GM20000 (cell line): Measurements from ENCODE around the gene MDFI.

ENCODE experiments used
- DNase-seq: peaks from one replicate; pipeline ENCODE4 v3.0.0; 2012; ENCODE audit warnings: low spot score
- TF ChIP-seq, protein P1 (sequence below): IDR thresholded peaks from 2 replicates; pipeline ENCODE4 v1.5.1; 2012; ENCODE audit warnings: mild to moderate bottlenecking, control low read depth; ENCODE audit errors: extremely low read depth, missing control alignments

The MDFI gene

GRCh38 chr6:41680182-41680965 lies 42.1 kb downstream of the MDFI start:
- TF ChIP-seq, protein P1, sequence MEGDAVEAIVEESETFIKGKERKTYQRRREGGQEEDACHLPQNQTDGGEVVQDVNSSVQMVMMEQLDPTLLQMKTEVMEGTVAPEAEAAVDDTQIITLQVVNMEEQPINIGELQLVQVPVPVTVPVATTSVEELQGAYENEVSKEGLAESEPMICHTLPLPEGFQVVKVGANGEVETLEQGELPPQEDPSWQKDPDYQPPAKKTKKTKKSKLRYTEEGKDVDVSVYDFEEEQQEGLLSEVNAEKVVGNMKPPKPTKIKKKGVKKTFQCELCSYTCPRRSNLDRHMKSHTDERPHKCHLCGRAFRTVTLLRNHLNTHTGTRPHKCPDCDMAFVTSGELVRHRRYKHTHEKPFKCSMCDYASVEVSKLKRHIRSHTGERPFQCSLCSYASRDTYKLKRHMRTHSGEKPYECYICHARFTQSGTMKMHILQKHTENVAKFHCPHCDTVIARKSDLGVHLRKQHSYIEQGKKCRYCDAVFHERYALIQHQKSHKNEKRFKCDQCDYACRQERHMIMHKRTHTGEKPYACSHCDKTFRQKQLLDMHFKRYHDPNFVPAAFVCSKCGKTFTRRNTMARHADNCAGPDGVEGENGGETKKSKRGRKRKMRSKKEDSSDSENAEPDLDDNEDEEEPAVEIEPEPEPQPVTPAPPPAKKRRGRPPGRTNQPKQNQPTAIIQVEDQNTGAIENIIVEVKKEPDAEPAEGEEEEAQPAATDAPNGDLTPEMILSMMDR = no peak

DNA sequence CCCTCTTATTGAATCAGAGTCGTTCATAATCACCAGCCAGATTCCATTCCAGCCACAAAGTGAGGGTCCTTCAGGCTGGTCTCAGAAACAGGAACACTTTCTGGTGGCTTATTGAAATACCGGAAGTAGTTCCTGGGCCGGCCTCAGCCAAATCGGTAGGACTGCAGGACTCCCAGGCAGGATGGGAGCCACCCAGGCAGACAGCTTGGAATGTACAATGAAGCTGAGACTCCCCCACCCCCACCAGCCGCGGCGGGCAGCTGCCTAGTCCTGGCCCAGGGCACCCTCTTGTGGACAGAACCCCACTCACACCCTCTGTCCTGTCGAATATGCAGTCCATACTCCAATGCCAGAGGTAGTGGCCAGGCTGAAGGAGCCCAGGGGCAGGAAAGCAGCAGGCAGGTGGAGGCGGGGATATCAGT lies 43.8 kb downstream of the MDFI start:
- TF ChIP-seq, protein P1 = peak; percentile 83
- peak; percentile 91 for DNase-seq

More at GRCh38 chr6:41680182-41680965, 42.1 kb downstream of the MDFI start:
- DNase-seq = no peak

GRCh38 chr6:41682497-41683272 lies 44.4 kb downstream of the MDFI start:
- TF ChIP-seq, protein P1 = no peak
- DNase-seq = peak; percentile 42

- DNase-seq = no peak
- TF ChIP-seq, protein P1 = no peak
These were observed 44.9 kb downstream of the MDFI start for GRCh38 chr6:41683273-41683522.

GRCh38 chr6:41683523-41684310 lies 45.4 kb downstream of the MDFI start:
- TF ChIP-seq, protein P1 = peak; percentile 94
- peak; percentile 90 for DNase-seq

DNA sequence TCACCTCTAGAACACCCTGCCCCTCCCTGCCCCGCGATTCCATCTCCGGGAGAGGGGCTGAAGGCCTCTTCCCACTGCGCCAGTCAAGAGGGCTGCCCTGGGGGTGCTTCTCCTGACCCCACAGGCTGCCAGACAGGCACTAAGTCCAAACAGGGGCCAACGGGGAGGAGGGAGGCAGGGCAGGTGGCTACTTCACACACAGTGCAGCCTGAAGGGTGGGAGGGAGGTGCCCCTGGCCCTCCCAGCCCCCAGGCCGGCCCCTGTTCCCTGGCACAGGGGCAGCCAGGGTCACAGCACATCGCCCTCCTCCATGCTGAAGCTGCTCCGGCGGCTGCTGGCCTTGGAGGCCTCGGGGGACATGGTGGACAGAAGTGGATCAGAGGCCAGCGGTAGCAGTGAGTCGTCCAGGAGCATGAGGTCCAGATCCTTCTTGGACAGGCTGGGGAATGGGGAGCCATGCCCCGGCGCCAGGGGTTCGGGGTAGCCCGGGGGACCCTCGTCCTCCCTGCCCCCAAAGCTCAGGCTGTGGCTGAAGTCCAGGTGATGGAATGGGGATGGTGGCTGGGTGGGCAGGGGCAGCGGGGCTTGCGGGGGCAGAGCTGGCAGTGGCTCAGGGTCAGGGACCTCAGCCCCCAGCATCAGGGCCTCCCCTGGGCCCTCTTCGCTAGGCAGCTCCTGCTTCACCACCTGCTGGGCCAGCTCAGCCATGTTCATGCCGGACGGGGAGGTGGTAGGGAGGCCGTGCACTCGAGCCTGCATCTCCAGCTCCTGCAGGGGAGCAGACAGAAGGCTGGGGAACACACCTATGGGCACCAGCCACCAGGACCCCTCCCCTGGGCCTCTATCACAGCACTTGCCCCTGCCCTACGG lies 46.3 kb downstream of the MDFI start:
- TF ChIP-seq, protein P1 = no peak
- DNase-seq = no peak
